Transverse colon (tissue), 4 donors: ENCODE results near the gene TNRC18.
"Not testable (repeated sequence)": the region's sequence is repeated elsewhere in the genome, so short reads cannot be mapped to it uniquely, and the experiment has no call there.

Experiments
- EP300 ChIP-seq: sonication (generic); formaldehyde crosslinking; IDR thresholded peaks from one replicate; pipeline ENCODE4 v1.6.1; 2017; ENCODE audit warnings: antibody characterized with exemption, low read depth
- POLR2A ChIP-seq: fragments of 450-650 bp; IDR thresholded peaks from one replicate; pipeline ENCODE4 v1.6.1; 2016; ENCODE audit warnings: antibody characterized with exemption, mild to moderate bottlenecking, moderate library complexity
- POLR2AphosphoS5 ChIP-seq, 3 donors: sonication (generic); formaldehyde crosslinking; IDR thresholded peaks; one replicate each; pipeline ENCODE4 v1.6.1; 2016; ENCODE audit warnings: antibody characterized with exemption in 3 of 3
- TF ChIP-seq, protein P1 (sequence below), 5 experiments: fragments of 200-600 bp in 3 of 5; fragments of 450-650 bp in 2 of 5; sonication (generic) in 3 of 5; IDR thresholded peaks; 1 replicate in 2 of 5; 2 replicates in 3 of 5; pipeline ENCODE4 v1.5.1; 2016 to 2017; ENCODE audit warnings: antibody characterized with exemption in 5 of 5, inconsistent platforms in 3 of 5, mild to moderate bottlenecking in 2 of 5, moderate library complexity in 1 of 5

DNA sequence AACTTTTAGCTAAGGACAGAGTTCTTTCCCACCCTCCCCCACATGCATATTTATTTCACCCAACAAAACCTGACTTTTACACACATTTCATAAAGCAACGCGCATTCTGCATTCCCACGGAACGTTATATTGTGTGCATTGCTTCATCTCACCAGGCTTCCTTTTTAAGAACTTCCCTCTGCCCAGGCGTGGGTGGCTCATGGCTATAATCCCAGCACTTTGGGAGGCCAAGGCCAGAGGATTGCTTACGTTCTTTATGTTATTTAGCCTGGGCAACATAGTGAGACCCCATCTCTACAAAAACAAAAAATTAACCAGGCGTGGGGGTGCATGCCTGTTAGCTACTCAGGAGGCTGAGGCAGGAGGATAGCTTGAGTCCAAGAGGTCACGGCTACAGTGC, 155.8 kb downstream of the TNRC18 start:
- TF ChIP-seq, protein P1, sequence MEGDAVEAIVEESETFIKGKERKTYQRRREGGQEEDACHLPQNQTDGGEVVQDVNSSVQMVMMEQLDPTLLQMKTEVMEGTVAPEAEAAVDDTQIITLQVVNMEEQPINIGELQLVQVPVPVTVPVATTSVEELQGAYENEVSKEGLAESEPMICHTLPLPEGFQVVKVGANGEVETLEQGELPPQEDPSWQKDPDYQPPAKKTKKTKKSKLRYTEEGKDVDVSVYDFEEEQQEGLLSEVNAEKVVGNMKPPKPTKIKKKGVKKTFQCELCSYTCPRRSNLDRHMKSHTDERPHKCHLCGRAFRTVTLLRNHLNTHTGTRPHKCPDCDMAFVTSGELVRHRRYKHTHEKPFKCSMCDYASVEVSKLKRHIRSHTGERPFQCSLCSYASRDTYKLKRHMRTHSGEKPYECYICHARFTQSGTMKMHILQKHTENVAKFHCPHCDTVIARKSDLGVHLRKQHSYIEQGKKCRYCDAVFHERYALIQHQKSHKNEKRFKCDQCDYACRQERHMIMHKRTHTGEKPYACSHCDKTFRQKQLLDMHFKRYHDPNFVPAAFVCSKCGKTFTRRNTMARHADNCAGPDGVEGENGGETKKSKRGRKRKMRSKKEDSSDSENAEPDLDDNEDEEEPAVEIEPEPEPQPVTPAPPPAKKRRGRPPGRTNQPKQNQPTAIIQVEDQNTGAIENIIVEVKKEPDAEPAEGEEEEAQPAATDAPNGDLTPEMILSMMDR (IDR thresholded peaks at IDR 0.05) = not testable (repeated sequence)
- TF ChIP-seq POLR2A; POLR2AphosphoS5 (IDR thresholded peaks at IDR 0.05); EP300: not testable (repeated sequence)
